Measurements from ENCODE around the gene CNTNAP5. TPM values are rescaled to one million over a fixed set of nuclear protein-coding genes. Genes with fewer than 3 reads are reported as not detected.

The CNTNAP5 gene
- total and polyA plus RNA-seq, 9 of the 15 experiments (the other 6 are each of a cell fraction or from before 2014, with no cell fraction given): not detected

DNA sequence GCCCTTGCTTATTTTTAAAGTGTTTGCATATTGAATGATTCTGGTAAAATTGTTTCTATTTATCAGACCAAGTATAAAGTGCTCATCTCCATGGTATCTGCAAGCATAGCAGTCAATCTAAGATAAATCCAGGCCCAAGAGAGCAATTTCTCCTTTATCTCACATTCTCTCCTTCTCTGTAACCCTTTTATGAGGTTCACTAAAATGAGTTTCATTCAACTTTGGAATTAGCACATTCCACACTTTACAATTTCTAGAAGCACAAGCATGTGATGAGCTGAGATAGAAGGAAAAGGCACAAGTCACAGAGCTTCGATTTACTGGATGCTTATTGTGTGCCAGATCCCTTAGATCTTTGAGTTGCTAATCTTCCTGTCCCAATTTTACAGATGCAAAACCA, 97.3 kb downstream of the CNTNAP5 start (continued):
- TF ChIP-seq, protein P1, sequence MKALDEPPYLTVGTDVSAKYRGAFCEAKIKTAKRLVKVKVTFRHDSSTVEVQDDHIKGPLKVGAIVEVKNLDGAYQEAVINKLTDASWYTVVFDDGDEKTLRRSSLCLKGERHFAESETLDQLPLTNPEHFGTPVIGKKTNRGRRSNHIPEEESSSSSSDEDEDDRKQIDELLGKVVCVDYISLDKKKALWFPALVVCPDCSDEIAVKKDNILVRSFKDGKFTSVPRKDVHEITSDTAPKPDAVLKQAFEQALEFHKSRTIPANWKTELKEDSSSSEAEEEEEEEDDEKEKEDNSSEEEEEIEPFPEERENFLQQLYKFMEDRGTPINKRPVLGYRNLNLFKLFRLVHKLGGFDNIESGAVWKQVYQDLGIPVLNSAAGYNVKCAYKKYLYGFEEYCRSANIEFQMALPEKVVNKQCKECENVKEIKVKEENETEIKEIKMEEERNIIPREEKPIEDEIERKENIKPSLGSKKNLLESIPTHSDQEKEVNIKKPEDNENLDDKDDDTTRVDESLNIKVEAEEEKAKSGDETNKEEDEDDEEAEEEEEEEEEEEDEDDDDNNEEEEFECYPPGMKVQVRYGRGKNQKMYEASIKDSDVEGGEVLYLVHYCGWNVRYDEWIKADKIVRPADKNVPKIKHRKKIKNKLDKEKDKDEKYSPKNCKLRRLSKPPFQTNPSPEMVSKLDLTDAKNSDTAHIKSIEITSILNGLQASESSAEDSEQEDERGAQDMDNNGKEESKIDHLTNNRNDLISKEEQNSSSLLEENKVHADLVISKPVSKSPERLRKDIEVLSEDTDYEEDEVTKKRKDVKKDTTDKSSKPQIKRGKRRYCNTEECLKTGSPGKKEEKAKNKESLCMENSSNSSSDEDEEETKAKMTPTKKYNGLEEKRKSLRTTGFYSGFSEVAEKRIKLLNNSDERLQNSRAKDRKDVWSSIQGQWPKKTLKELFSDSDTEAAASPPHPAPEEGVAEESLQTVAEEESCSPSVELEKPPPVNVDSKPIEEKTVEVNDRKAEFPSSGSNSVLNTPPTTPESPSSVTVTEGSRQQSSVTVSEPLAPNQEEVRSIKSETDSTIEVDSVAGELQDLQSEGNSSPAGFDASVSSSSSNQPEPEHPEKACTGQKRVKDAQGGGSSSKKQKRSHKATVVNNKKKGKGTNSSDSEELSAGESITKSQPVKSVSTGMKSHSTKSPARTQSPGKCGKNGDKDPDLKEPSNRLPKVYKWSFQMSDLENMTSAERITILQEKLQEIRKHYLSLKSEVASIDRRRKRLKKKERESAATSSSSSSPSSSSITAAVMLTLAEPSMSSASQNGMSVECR (CRISPR knock-in tag; IDR thresholded peaks at IDR 0.05): no peak

DNA sequence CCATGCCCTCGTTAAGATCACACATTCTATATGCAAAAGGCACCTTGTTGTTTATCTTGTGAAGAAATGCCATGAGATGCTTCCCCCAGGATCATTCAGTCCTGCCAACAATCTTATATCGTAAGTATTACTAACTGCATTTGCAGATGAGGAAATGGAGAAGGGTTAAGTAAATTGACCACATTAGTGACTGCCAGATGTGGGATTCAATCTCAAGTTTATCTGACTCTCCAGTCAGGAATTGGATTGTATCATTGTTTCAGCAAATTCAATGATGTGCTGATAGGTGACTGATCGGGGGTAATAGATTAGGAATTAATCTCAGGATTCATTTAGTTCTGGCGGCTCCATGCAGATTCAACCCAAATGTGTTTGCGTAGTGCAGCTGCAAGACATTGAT, 106.2 kb downstream of the CNTNAP5 start:
- POLR2A ChIA-PET: no interaction called here
- no peak for ATAC-seq
- Histone ChIP-seq H3K9ac (ENCODE audit: insufficient read depth in 1 of 2, low read depth in 2 of 2, low read length in 2 of 2) (no peak overlapping the region), H3K4me1 (replicated peaks in 1 of 2; ENCODE audit: control insufficient read depth in 2 of 2, insufficient read depth in 2 of 2, low read length in 2 of 2) (no peaks in the 10 kb centered on the region), H3K36me3 (ENCODE audit: control insufficient read depth, insufficient read depth, low read length) (no peaks in the 10 kb centered on the region), H3K9me1 (ENCODE audit: control insufficient read depth, insufficient read depth, low read length) (no peaks in the 10 kb centered on the region), H3K4me3 (no peak overlapping the region), H3K27me3 (ENCODE audit: control insufficient read depth in 2 of 2, insufficient read depth in 2 of 2, low read length in 2 of 2) (no peaks in the 10 kb centered on the region), H3K27ac (ENCODE audit: extremely low read depth, low read depth, low read length) (no peak overlapping the region), H3K79me2 (ENCODE audit: control insufficient read depth, insufficient read depth, low read length) (no peaks in the 10 kb centered on the region), H2AFZ (ENCODE audit: low read depth, low read length) (no peak overlapping the region), H3K9me3 (replicated peaks; ENCODE audit: control insufficient read depth, insufficient read depth, low read depth, low read length) (no peaks in the 10 kb centered on the region), H3K4me2 (ENCODE audit: insufficient read depth, low read length) (no peak overlapping the region), H4K20me1 (replicated peaks; ENCODE audit: control insufficient read depth, insufficient read depth, low read length) (no peaks in the 10 kb centered on the region)
- WGBS (ENCODE audit: insufficient coverage, low coverage, missing lambda C conversion rate): 2% methylated on average over 5 of the region's 5 CpGs
- in situ Hi-C loops (cut with MboI) (no loop called here), intact Hi-C loops (cut with micrococcal nuclease) (no loop called here)
- no TSS peak for BruUV-seq (replicated peaks)
- FAIRE-seq: no peak
- DNase-seq (ENCODE audit: extremely low read depth in 1 of 4, low spot score in 3 of 4): no peak
- CTCF ChIA-PET (ENCODE audit: low intra/inter-chr PET ratio): no interaction called here
- TF ChIP-seq SREBF1 (IDR thresholded peaks at IDR 0.05; ENCODE audit: borderline replicate concordance, low read depth, low read length) (no peak), MTA1 (IDR thresholded peaks at IDR 0.05; ENCODE audit: borderline replicate concordance) (no peak), SAFB (IDR thresholded peaks at IDR 0.05; ENCODE audit: borderline replicate concordance, low read depth, low read length) (no peak), BRCA1 (IDR thresholded peaks at IDR 0.05) (no peak), BRCA1 (CRISPR knock-in tag; IDR thresholded peaks at IDR 0.05) (no peak), RCOR1 (IDR thresholded peaks at IDR 0.05; ENCODE audit: borderline replicate concordance in 1 of 2, low read depth in 2 of 2, low read length in 2 of 2) (no peak), ZNF695 (CRISPR knock-in tag; IDR thresholded peaks at IDR 0.05) (no peak), HOXB6 (CRISPR knock-in tag; IDR thresholded peaks at IDR 0.05; ENCODE audit: borderline replicate concordance) (no peak), PHB2 (IDR thresholded peaks at IDR 0.05; ENCODE audit: low read depth) (no peak), DDX20 (tag; IDR thresholded peaks at IDR 0.05; ENCODE audit: low read depth) (no peak), NCOA4 (IDR thresholded peaks at IDR 0.05; ENCODE audit: partially characterized antibody) (no peak)
- TF ChIP-seq, protein P2, sequence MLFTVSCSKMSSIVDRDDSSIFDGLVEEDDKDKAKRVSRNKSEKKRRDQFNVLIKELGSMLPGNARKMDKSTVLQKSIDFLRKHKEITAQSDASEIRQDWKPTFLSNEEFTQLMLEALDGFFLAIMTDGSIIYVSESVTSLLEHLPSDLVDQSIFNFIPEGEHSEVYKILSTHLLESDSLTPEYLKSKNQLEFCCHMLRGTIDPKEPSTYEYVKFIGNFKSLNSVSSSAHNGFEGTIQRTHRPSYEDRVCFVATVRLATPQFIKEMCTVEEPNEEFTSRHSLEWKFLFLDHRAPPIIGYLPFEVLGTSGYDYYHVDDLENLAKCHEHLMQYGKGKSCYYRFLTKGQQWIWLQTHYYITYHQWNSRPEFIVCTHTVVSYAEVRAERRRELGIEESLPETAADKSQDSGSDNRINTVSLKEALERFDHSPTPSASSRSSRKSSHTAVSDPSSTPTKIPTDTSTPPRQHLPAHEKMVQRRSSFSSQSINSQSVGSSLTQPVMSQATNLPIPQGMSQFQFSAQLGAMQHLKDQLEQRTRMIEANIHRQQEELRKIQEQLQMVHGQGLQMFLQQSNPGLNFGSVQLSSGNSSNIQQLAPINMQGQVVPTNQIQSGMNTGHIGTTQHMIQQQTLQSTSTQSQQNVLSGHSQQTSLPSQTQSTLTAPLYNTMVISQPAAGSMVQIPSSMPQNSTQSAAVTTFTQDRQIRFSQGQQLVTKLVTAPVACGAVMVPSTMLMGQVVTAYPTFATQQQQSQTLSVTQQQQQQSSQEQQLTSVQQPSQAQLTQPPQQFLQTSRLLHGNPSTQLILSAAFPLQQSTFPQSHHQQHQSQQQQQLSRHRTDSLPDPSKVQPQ (CRISPR knock-in tag; IDR thresholded peaks at IDR 0.05; ENCODE audit: borderline replicate concordance): no peak

Measured in K562 (cell line).